Stimulated activated CD8-positive, alpha-beta memory T cell treated with anti-CD3 and anti-CD28 coated beads, Interleukin-15, amount 100 ng/mL, for 1 hour (primary cell): ENCODE data around the gene PMFBP1.

Experiments
- DNase-seq: peaks from one replicate; pipeline ENCODE4 v3.0.0-alpha.2; 2020; ENCODE audit warnings: low read depth

The PMFBP1 gene

GRCh38 chr16:72172105-72173034, at the start of gene PMFBP1:
Gene PMFBP1, minus strand, starts transcription at chr16:72172155. Its CDS starts 947 bp downstream, at chr16:72171208.
- DNase-seq, result no peak

- no peak for DNase-seq
Observed at GRCh38 chr16:72221630-72222024, 49.7 kb upstream of the PMFBP1 start.

GRCh38 chr16:72220875-72221629, 49.1 kb upstream of the PMFBP1 start:
- DNase-seq, result no peak

- DNase-seq, result no peak
Observed at GRCh38 chr16:72219282-72219681, 47.3 kb upstream of the PMFBP1 start.

GRCh38 chr16:72216767-72217166, 44.8 kb upstream of the PMFBP1 start:
- no peak for DNase-seq

- no peak for DNase-seq
Observed at GRCh38 chr16:72214821-72215220, 42.9 kb upstream of the PMFBP1 start.

GRCh38 chr16:72211110-72211509, 39.2 kb upstream of the PMFBP1 start:
- DNase-seq, result no peak

GRCh38 chr16:72210555-72210954, 38.6 kb upstream of the PMFBP1 start:
- DNase-seq, result no peak

- no peak for DNase-seq
Observed at GRCh38 chr16:72210072-72210471, 38.1 kb upstream of the PMFBP1 start.

- no peak for DNase-seq
Observed at GRCh38 chr16:72206299-72206698, 34.3 kb upstream of the PMFBP1 start.

GRCh38 chr16:72203401-72203800, 31.4 kb upstream of the PMFBP1 start:
- no peak for DNase-seq

- no peak for DNase-seq
Observed at GRCh38 chr16:72202014-72202413, 30.1 kb upstream of the PMFBP1 start.

- no peak for DNase-seq
Observed at GRCh38 chr16:72201387-72201786, 29.4 kb upstream of the PMFBP1 start.

- DNase-seq, result no peak
Observed at GRCh38 chr16:72199761-72200337, 27.9 kb upstream of the PMFBP1 start.

- DNase-seq, result no peak
Observed at GRCh38 chr16:72198771-72199201, 26.8 kb upstream of the PMFBP1 start.

- no peak for DNase-seq
Observed at GRCh38 chr16:72198021-72198711, 26.2 kb upstream of the PMFBP1 start.

- no peak for DNase-seq
Observed at GRCh38 chr16:72197545-72197944, 25.6 kb upstream of the PMFBP1 start.

- DNase-seq, result no peak
Observed at GRCh38 chr16:72195609-72196008, 23.7 kb upstream of the PMFBP1 start.

- DNase-seq, result no peak
Observed at GRCh38 chr16:72191551-72191950, 19.6 kb upstream of the PMFBP1 start.

GRCh38 chr16:72189865-72190371, 18.0 kb upstream of the PMFBP1 start:
- DNase-seq, result no peak

- DNase-seq, result no peak
Observed at GRCh38 chr16:72188541-72188940, 16.6 kb upstream of the PMFBP1 start.

- no peak for DNase-seq
Observed at GRCh38 chr16:72187551-72187950, 15.6 kb upstream of the PMFBP1 start.
